ENCODE data around the gene GTF2B. TPM values are rescaled to one million over a fixed set of nuclear protein-coding genes. Genes with fewer than 3 reads are reported as not detected.
A peak's percentile ranks its signal among the peaks of the same experiment; 100 is the strongest.

The GTF2B gene
- total and polyA plus RNA-seq, 2 of the 4 experiments (the other 2 are of a cell fraction): 32.0 to 41.0 TPM

DNA sequence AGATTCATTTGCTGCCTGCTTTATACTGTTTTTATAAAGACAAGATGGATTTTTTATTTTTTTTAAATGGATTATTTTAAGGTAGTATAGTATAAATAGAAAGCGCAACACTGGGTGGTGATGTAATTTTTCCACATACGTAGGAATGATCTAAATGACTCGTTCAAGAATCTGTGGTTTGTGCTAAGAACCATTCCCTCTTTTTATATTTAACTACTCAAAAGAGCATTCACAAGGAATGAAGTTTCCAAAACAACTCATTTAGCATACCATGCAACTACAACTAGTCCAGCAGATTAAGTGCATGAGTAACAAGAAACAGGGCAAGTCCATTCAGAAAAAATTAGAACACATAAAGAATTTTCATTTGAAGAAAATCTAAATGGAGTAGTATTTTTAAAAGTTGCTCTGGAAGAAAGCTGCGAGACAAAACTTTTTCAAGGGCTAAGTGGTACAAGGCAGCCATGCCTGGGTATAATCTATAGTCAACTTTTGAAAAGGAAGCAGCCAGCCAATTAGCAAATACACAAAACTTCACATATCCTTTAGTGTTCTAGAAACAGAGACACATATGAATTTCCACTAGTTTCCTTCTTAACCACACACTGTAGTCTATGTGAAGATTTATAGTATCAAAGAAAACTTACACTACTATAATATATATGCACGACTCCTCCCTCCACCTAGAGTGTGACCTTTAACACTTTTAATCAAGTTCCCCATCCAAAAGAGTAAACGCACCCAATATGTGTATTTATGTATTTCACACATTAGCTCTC lies 23.4 kb downstream of the GTF2B start:
- in situ Hi-C loops (cut with MboI; ENCODE audit: low sequenced_read_pairs): no loop called here
- Histone ChIP-seq H2AK5ac (ENCODE audit: low read depth, low read length) (no peak overlapping the region), H3K4ac (ENCODE audit: low read depth, low read length) (no peak overlapping the region; the same call in 1 of the 2 replicates), H2AFZ (replicated peaks; ENCODE audit: low read length, poor library complexity) (no peak overlapping the region), H3K18ac (ENCODE audit: low read depth, low read length) (no peak overlapping the region), H3K9me1 (ENCODE audit: insufficient read depth, low read length) (peaks cover 5% of the 10 kb centered on the region; the same call in 1 of the 2 replicates), H2BK5ac (ENCODE audit: low read depth, low read length, poor library complexity, severe bottlenecking) (peak overlapping the region; percentile 68), H3K4me2 (ENCODE audit: low read depth, low read length) (peak overlapping the region; percentile 22; the same call in 1 of the 2 replicates), H3K9ac (ENCODE audit: low read depth, low read length) (no peak overlapping the region), H3K4me3 (ENCODE audit: insufficient read depth, low read depth, low read length) (no peak overlapping the region), H3K9me3 (ENCODE audit: control insufficient read depth, insufficient read depth, low read length) (no peaks in the 10 kb centered on the region), H3K27me3 (ENCODE audit: control insufficient read depth, insufficient read depth, low read length) (no peaks in the 10 kb centered on the region), H2BK20ac (ENCODE audit: low read depth, low read length) (no peak overlapping the region), H4K8ac (ENCODE audit: low read depth in 2 of 2, low read length in 2 of 2) (no peak overlapping the region), H4K91ac (ENCODE audit: insufficient read depth, low read depth, low read length) (no peak overlapping the region), H3K36me3 (ENCODE audit: control insufficient read depth, insufficient read depth, low read length) (peaks cover 5% of the 10 kb centered on the region; the same call in 1 of the 2 replicates), H3K14ac (replicated peaks; ENCODE audit: low read depth, low read length) (no peak overlapping the region), H2AK9ac (replicated peaks; ENCODE audit: low read depth, low read length, poor library complexity) (no peak overlapping the region), H3K4me1 (ENCODE audit: control insufficient read depth, insufficient read depth, low read length) (peaks cover 3% of the 10 kb centered on the region; the same call in 1 of the 2 replicates), H3K79me1 (ENCODE audit: low read depth in 1 of 2, low read length in 2 of 2) (peaks cover 18 to 45% of the 10 kb centered on the region in 2 experiments), H3K23ac (ENCODE audit: low read depth, low read length) (0 out of 2 replicates have a peak overlapping the region, but pooled peaks have one; percentile 46), H2BK15ac (ENCODE audit: low read depth, low read length) (no peak overlapping the region), H2BK120ac (ENCODE audit: low read depth, low read length) (no peak overlapping the region), H3K27ac (ENCODE audit: insufficient read depth, low read length) (no peak overlapping the region), H3K56ac (ENCODE audit: extremely low read depth, insufficient read depth, low read length) (no peak overlapping the region), H4K5ac (ENCODE audit: low read depth, low read length) (no peak overlapping the region), H4K20me1 (ENCODE audit: insufficient read depth, low read length) (peaks cover 15% of the 10 kb centered on the region; the same call in 1 of the 2 replicates)
- ATAC-seq (ENCODE audit: low read depth) (peak; percentile 95), DNase-seq (peak; percentile 97)
- POLR2A ChIA-PET (ENCODE audit: unreplicated experiment): no interaction called here
- no CpG with 5 or more reads among the region's 6 CpGs for WGBS, 2 experiments (ENCODE audit: extremely low coverage in 2 of 2, insufficient read length in 1 of 2)
- CTCF ChIA-PET: interaction anchor here (1.4 kb wide), 1 partner anchor 10 kb away, joined by 3 read pairs; no protein-coding TSS in a partner anchor
- no TSS peak for BruUV-seq (replicated peaks)
- TF ChIP-seq MAFK (IDR thresholded peaks at IDR 0.05; ENCODE audit: low read depth, low read length): peak; percentile 40; the same call in 1 of the 2 replicates
- TF ChIP-seq MXI1 (IDR thresholded peaks at IDR 0.05; ENCODE audit: borderline replicate concordance, low read depth, low read length): no peak
- TF ChIP-seq CEBPB (IDR thresholded peaks at IDR 0.05; ENCODE audit: low read depth, low read length): peak; percentile 77; the same call in 1 of the 2 replicates
- no peak for TF ChIP-seq CHD1 (IDR thresholded peaks at IDR 0.05; ENCODE audit: low read depth, low read length)
- no peak for TF ChIP-seq BHLHE40 (IDR thresholded peaks at IDR 0.05; ENCODE audit: low read depth, low read length)
- no peak for TF ChIP-seq RCOR1 (IDR thresholded peaks at IDR 0.05; ENCODE audit: insufficient replicate concordance, low read length)
- TF ChIP-seq CTCF (conservative IDR thresholded peaks at IDR 0.05; ENCODE audit: low read depth, low read length): no peak
- no peak for TF ChIP-seq SMC3 (IDR thresholded peaks at IDR 0.05; ENCODE audit: low read depth, low read length)
- no peak for TF ChIP-seq POLR2A (IDR thresholded peaks at IDR 0.05; ENCODE audit: low read depth, low read length)
- intact Hi-C loops (cut with micrococcal nuclease): no loop called here
- dilution Hi-C loops (cut with HindIII; ENCODE audit: low sequenced_read_pairs, unreplicated experiment): no loop called here

Measured in IMR-90 (cell line).